ENCODE results near the gene LOXL3.

DNA sequence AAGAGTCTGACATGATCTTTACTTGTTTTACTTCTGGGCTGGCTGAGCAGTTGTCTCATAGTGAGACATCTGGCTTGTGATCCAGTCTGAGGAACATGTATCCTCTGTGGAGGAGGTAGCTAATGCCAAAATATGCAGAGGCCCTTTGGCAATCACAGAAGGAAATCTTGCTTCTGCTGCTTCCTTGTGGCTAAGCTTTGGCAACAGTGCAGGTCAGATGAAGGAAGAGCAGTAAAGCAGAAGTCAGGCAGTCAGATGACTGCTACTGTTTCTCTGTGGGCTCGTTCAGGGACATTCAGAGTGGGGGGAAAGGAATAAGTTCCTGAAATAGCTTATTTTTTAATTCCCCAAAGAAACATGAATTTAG is 23.1 kb upstream of the LOXL3 start:
- TF ChIP-seq, protein P1, sequence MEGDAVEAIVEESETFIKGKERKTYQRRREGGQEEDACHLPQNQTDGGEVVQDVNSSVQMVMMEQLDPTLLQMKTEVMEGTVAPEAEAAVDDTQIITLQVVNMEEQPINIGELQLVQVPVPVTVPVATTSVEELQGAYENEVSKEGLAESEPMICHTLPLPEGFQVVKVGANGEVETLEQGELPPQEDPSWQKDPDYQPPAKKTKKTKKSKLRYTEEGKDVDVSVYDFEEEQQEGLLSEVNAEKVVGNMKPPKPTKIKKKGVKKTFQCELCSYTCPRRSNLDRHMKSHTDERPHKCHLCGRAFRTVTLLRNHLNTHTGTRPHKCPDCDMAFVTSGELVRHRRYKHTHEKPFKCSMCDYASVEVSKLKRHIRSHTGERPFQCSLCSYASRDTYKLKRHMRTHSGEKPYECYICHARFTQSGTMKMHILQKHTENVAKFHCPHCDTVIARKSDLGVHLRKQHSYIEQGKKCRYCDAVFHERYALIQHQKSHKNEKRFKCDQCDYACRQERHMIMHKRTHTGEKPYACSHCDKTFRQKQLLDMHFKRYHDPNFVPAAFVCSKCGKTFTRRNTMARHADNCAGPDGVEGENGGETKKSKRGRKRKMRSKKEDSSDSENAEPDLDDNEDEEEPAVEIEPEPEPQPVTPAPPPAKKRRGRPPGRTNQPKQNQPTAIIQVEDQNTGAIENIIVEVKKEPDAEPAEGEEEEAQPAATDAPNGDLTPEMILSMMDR (IDR thresholded peaks at IDR 0.05; ENCODE audit: poor library complexity) = no peak
- TF ChIP-seq EZH2phosphoT487 (IDR thresholded peaks at IDR 0.05; ENCODE audit: low read depth, severe bottlenecking, unreplicated experiment) = no peak

Measured in hepatocyte (in vitro differentiated cells).